Prostate gland (tissue), 2 donors: ENCODE results near the gene NEMP1. TPM values are rescaled to one million over a fixed set of nuclear protein-coding genes. Genes with fewer than 3 reads are reported as not detected.
A peak's percentile ranks its signal among the peaks of the same experiment; 100 is the strongest.

Experiments used
- DNase-seq: peaks from one replicate; pipeline ENCODE4 v3.0.0-alpha.2; 2019; ENCODE audit warnings: low spot score
- H3K27ac ChIP-seq, 2 donors: fragments of 200-600 bp; sonication (generic); 2 replicates each; pipeline ENCODE4 v1.5.1; 2017 to 2019
- H3K27me3 ChIP-seq: fragments of 200-600 bp; sonication (generic); replicated peaks from 2 replicates; pipeline ENCODE4 v1.5.1; 2019; ENCODE audit not compliant: insufficient read depth
- H3K36me3 ChIP-seq, 2 donors: fragments of 200-600 bp; sonication (generic); 1 replicate in 1 of 2; 2 replicates in 1 of 2; pipeline versions ENCODE4 v1.5.1 to v1.8.1; 2017 to 2019
- H3K4me1 ChIP-seq: fragments of 200-600 bp; sonication (generic); replicated peaks from 2 replicates; pipeline ENCODE4 v1.5.1; 2019
- H3K4me3 ChIP-seq, 2 donors: fragments of 200-600 bp; sonication (generic); 2 replicates each; pipeline ENCODE4 v1.5.1; 2017 to 2019
- H3K9me3 ChIP-seq: fragments of 200-600 bp; sonication (generic); 2 replicates; pipeline ENCODE4 v1.5.1; 2017
- POLR2A ChIP-seq: fragments of 450-650 bp; IDR thresholded peaks from one replicate; pipeline ENCODE4 v1.6.1; 2016; ENCODE audit warnings: antibody characterized with exemption, mild to moderate bottlenecking
- POLR2AphosphoS5 ChIP-seq: sonication (generic); formaldehyde crosslinking; IDR thresholded peaks from one replicate; pipeline ENCODE4 v1.6.1; 2017; ENCODE audit warnings: antibody characterized with exemption
- WGBS: methylation state at CpG from one replicate; pipeline ENCODE4 v1.1.5; 2018; 5-methylcytosine and 5-hydroxymethylcytosine counted together
- intact Hi-C: fragments of 100-400 bp; cut with DNase I; formaldehyde crosslinking; loops from one replicate; pipeline ENCODE4 v1.14.2; 2022
- total RNA-seq, 2 donors: library from RNA; depleted of rRNA; stranded (reverse); fragments of >200 nt; gene quantifications; one replicate each; pipeline ENCODE4 v1.1.0, GENCODE V29; 2016
- TF ChIP-seq, protein P1 (sequence below), 4 experiments: fragments of 200-600 bp in 2 of 4; fragments of 450-650 bp in 2 of 4; sonication (generic) in 2 of 4; IDR thresholded peaks; 1 replicate in 3 of 4; 2 replicates in 1 of 4; pipeline ENCODE4 v1.5.1; 2016 to 2019; ENCODE audit warnings: antibody characterized with exemption in 4 of 4, mild to moderate bottlenecking in 2 of 4, moderate library complexity in 2 of 4

The NEMP1 gene
- total RNA-seq, 2 donors from 2014 or later = 10.8 to 13.0 TPM

- intact Hi-C loops = no loop called here
- H3K36me3 ChIP-seq = no peaks in the 10 kb centered on the region
- no peaks in the 10 kb centered on the region for H3K9me3 ChIP-seq
- no peaks in the 10 kb centered on the region for H3K4me1 ChIP-seq
- no peak for DNase-seq
- no peak overlapping the region for H3K27ac ChIP-seq
- no peaks in the 10 kb centered on the region for H3K27me3 ChIP-seq
- TF ChIP-seq, protein P1, sequence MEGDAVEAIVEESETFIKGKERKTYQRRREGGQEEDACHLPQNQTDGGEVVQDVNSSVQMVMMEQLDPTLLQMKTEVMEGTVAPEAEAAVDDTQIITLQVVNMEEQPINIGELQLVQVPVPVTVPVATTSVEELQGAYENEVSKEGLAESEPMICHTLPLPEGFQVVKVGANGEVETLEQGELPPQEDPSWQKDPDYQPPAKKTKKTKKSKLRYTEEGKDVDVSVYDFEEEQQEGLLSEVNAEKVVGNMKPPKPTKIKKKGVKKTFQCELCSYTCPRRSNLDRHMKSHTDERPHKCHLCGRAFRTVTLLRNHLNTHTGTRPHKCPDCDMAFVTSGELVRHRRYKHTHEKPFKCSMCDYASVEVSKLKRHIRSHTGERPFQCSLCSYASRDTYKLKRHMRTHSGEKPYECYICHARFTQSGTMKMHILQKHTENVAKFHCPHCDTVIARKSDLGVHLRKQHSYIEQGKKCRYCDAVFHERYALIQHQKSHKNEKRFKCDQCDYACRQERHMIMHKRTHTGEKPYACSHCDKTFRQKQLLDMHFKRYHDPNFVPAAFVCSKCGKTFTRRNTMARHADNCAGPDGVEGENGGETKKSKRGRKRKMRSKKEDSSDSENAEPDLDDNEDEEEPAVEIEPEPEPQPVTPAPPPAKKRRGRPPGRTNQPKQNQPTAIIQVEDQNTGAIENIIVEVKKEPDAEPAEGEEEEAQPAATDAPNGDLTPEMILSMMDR (IDR thresholded peaks at IDR 0.05) = no peak
- TF ChIP-seq POLR2A (no peak), POLR2AphosphoS5 (no peak)
- no peak overlapping the region for H3K4me3 ChIP-seq
- 67% methylated on average over 12 of the region's 12 CpGs for whole genome bisulfite sequencing
These were observed 66.9 kb downstream of the NEMP1 start for GRCh38 chr12:57011438-57012424.

DNA sequence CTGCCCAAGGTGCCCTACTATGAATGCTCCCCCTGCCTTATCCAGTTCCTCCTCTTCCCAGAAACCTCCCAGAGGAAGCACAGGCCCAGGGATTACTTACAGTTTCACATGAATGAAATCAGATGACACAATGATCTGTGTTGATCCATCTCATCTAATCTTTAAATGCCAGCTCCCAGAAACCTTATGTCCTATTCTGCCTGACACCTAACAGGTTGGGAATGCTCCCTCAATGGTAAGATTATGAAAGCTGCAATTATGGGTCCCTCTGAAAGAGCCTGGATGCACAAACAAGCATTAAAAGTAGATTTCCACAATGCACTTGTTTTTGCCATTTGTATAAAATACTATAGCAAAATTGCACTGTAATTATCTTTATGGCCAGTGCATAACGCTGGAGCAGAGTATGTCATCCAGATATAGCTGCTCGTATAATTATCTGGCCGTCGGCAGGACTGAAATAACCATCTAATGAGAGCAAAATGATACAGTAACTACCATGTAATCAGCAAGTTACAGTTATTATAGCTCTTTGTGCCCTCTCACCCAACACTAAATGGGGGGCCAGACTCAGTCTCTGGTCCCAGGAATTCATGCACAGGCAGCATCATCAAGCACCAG is 67.9 kb downstream of the NEMP1 start:
- Histone ChIP-seq H3K4me1 (no peaks in the 10 kb centered on the region), H3K36me3 (no peaks in the 10 kb centered on the region), H3K27ac (no peak overlapping the region), H3K27me3 (no peaks in the 10 kb centered on the region), H3K9me3 (no peaks in the 10 kb centered on the region), H3K4me3 (no peak overlapping the region)
- WGBS = 71% methylated on average over 4 of the region's 4 CpGs
- intact Hi-C loops = no loop called here
- no peak for TF ChIP-seq POLR2AphosphoS5
- TF ChIP-seq POLR2A = no peak
- no peak for DNase-seq

- DNase-seq = no peak
- Histone ChIP-seq H3K4me1 (no peaks in the 10 kb centered on the region), H3K36me3 (no peaks in the 10 kb centered on the region), H3K27me3 (no peaks in the 10 kb centered on the region), H3K4me3 (no peak overlapping the region), H3K27ac (no peak overlapping the region), H3K9me3 (no peaks in the 10 kb centered on the region)
- no peak for TF ChIP-seq POLR2A
- no peak for TF ChIP-seq POLR2AphosphoS5
- TF ChIP-seq, protein P1 (IDR thresholded peaks at IDR 0.05) = no peak
- intact Hi-C loops = loop anchor here (5.0 kb wide), 1 partner anchor 47 kb away; no protein-coding TSS in a partner anchor
- WGBS = 93% methylated on average over 5 of the region's 5 CpGs
These were observed 68.5 kb downstream of the NEMP1 start for GRCh38 chr12:57009949-57010626.

DNA sequence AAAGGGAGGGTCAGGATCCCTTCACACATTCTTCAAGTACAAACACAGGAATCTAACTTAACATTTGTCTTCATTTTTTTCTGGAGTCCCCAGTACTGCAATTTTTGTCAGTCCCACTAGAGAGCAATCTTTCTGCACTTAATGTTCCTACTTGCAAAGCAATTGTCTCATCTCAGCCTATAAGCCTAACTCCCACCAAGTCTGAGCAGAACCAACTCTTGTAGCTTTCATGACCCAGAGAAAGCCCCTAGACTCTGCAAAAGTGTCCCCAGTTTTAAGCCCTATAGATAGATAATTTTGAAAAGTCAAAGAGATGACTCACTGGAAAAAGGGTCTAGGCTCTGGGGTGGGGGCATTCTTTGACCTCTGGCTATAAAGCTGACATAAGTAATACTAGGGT is 70.4 kb downstream of the NEMP1 start:
- Histone ChIP-seq H3K27me3 (no peaks in the 10 kb centered on the region), H3K9me3 (no peaks in the 10 kb centered on the region), H3K4me3 (no peak overlapping the region), H3K36me3 (peaks cover 0 to 8% of the 10 kb centered on the region in 2 donors), H3K4me1 (no peaks in the 10 kb centered on the region), H3K27ac (peak overlapping the region; percentile 40 to 48)
- DNase-seq = no peak
- intact Hi-C loops = loop anchor here (5.0 kb wide), 1 partner anchor 49 kb away; no protein-coding TSS in a partner anchor
- no peak for TF ChIP-seq POLR2A
- TF ChIP-seq, protein P1 (IDR thresholded peaks at IDR 0.05) = peak in 3 of 4 experiments; percentile 33 to 64 (median 61)
